Upper lobe of right lung (tissue), 1 donor: ENCODE measurements around the gene SOS1. TPM values are rescaled to one million over a fixed set of nuclear protein-coding genes. Genes with fewer than 3 reads are reported as not detected.

Source experiments
- ATAC-seq: fragments of 200-7000 bp; cut with Tn5 transposase; one replicate; pipeline ENCODE4 v1.9.1; 2020; ENCODE audit warnings: mild to moderate bottlenecking, moderate library complexity
- DNase-seq: peaks from one replicate; pipeline ENCODE4 v3.0.0-alpha.2; 2020
- H3K27ac ChIP-seq: fragments of 200-600 bp; one replicate; pipeline ENCODE4 v1.8.0; 2022
- H3K27me3 ChIP-seq: fragments of 200-600 bp; one replicate; pipeline ENCODE4 v1.8.0; 2022; ENCODE audit warnings: mild to moderate bottlenecking
- H3K36me3 ChIP-seq: fragments of 200-600 bp; one replicate; pipeline ENCODE4 v1.8.0; 2022
- H3K4me1 ChIP-seq: fragments of 200-600 bp; one replicate; pipeline ENCODE4 v1.8.0; 2022
- H3K4me3 ChIP-seq: fragments of 200-600 bp; one replicate; pipeline ENCODE4 v1.8.0; 2022; ENCODE audit warnings: mild to moderate bottlenecking
- H3K9me3 ChIP-seq: fragments of 200-600 bp; one replicate; pipeline ENCODE4 v1.8.0; 2022
- CTCF ChIP-seq: fragments of 200-600 bp; IDR thresholded peaks from one replicate; pipeline ENCODE4 v1.8.0; 2022; ENCODE audit warnings: antibody characterized with exemption
- intact Hi-C: fragments of 100-400 bp; cut with DNase I; formaldehyde crosslinking; loops from one replicate; pipeline ENCODE4 v1.11.0; 2022
- total RNA-seq: library from RNA; stranded (reverse); fragmentation: NEBNext Ultra II Directional; extraction: Animal tissue kit (Norgen Biotek cat#: 25700); gene quantifications from one replicate; pipeline ENCODE4 v1.2.1, GENCODE V29; 2021
- donor health status: DM: no; HTN: yes; CAD: no; lungs with severe emphysema.

Gene SOS1
- total RNA-seq, 1 donor from 2014 or later = 37.0 TPM

GRCh38 chr2:39120521-39120770 is 405 bp downstream of the SOS1 start:
- peaks cover 49% of the 10 kb centered on the region for H3K4me1 ChIP-seq
- no peak for TF ChIP-seq CTCF
- no peaks in the 10 kb centered on the region for H3K36me3 ChIP-seq
- intact Hi-C loops = no loop called here
- no peaks in the 10 kb centered on the region for H3K9me3 ChIP-seq
- DNase-seq (no peak), ATAC-seq (no peak)
- H3K27ac ChIP-seq = peak overlapping the region; percentile 97
- H3K4me3 ChIP-seq = peak overlapping the region; percentile 88
- H3K27me3 ChIP-seq = no peaks in the 10 kb centered on the region

DNA sequence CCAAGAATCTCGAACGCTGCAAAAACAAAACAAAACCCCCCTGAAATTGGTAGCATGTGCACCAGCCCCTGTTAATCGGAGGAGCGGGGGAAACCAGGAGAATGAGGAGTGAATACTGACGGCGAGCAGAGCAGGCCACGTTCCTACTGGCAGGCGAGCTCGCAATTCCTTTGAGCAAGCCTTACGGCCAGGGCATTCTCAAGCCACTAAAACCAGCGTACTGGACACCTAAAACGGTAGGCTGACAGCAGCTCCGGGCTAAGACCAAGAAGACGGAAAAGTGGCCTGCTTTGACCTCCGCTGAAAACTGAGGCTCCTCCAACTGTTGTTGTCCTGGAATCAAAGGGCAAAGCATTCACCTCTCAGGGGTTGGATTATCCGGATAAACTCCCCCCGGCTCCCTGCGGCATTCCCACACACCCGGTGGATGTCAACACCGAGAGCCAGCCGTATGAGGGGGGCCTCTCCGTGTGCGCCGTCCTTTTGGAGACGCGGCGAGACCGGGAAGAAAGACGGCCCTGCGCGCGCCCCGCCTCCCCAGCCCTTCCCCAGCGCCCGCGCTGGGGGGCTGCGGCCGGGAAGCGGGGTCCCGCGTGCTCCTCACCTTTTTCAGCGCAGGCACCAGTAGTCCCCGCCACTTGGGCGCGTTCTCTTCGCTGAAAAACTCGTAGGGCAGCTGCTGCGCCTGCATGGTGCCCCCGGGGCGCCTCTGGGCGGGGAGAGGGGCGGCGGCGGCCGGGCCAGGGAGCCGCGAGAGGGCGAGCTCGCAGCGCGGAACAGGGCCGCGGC is 925 bp downstream of the SOS1 start:
- no peaks in the 10 kb centered on the region for H3K27me3 ChIP-seq
- H3K9me3 ChIP-seq = no peaks in the 10 kb centered on the region
- no peaks in the 10 kb centered on the region for H3K36me3 ChIP-seq
- peak overlapping the region; percentile 97 for H3K27ac ChIP-seq
- ATAC-seq (peak; percentile 54), DNase-seq (peak; percentile 84)
- H3K4me3 ChIP-seq = peak overlapping the region; percentile 88
- TF ChIP-seq CTCF = peak; percentile 29
- H3K4me1 ChIP-seq = peaks cover 44% of the 10 kb centered on the region
- intact Hi-C loops = no loop called here

- H3K27ac ChIP-seq = peak overlapping the region; percentile 97
- peak overlapping the region; percentile 88 for H3K4me3 ChIP-seq
- intact Hi-C loops = no loop called here
- TF ChIP-seq CTCF = no peak
- no peaks in the 10 kb centered on the region for H3K27me3 ChIP-seq
- no peaks in the 10 kb centered on the region for H3K9me3 ChIP-seq
- peaks cover 44% of the 10 kb centered on the region for H3K4me1 ChIP-seq
- ATAC-seq (no peak), DNase-seq (no peak)
- H3K36me3 ChIP-seq = no peaks in the 10 kb centered on the region
These were observed 1.9 kb downstream of the SOS1 start for GRCh38 chr2:39118786-39119499.

- TF ChIP-seq CTCF = no peak
- Histone ChIP-seq H3K9me3 (no peaks in the 10 kb centered on the region), H3K4me1 (peaks cover 25% of the 10 kb centered on the region), H3K4me3 (no peak overlapping the region), H3K36me3 (peaks cover 6% of the 10 kb centered on the region), H3K27ac (no peak overlapping the region), H3K27me3 (no peaks in the 10 kb centered on the region)
- DNase-seq (no peak), ATAC-seq (no peak)
- intact Hi-C loops = no loop called here
These were observed 5.3 kb downstream of the SOS1 start for GRCh38 chr2:39115556-39115955.

GRCh38 chr2:39114771-39115170 is 6.1 kb downstream of the SOS1 start:
- H3K9me3 ChIP-seq = no peaks in the 10 kb centered on the region
- DNase-seq = no peak
- intact Hi-C loops = no loop called here
- H3K36me3 ChIP-seq = peaks cover 6% of the 10 kb centered on the region
- no peaks in the 10 kb centered on the region for H3K27me3 ChIP-seq
- no peak overlapping the region for H3K4me3 ChIP-seq
- ATAC-seq = no peak
- no peak overlapping the region for H3K27ac ChIP-seq
- H3K4me1 ChIP-seq = peaks cover 25% of the 10 kb centered on the region
- no peak for TF ChIP-seq CTCF
